ENCODE data around the gene NRXN3. TPM values are rescaled to one million over a fixed set of nuclear protein-coding genes. Genes with fewer than 3 reads are reported as not detected.

The NRXN3 gene
- total and polyA plus RNA-seq, 4 donors, result 0.07 to 1.2 (median 0.23) TPM

DNA sequence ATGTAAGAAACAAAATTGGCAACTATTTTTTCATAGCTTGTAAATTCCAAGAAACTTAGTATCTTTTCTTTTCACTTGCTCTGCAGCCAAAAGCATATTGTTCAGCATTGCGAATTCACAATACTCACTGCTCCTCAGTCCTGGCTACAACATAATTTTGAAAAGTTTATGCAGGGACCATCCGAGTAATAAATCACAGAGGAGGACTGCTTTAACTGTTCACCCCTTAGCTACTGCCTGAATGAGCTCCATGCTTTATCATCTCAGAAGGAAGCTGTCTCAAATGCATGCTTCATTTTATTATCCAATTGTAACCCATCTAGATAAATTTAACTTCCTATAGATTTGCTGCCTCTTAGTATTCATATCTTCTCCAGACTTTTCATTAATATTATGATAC lies 1213.3 kb downstream of the NRXN3 start:
- H3K27ac ChIP-seq (ENCODE audit: low read depth in 1 of 2, low read length in 2 of 2), result no peak overlapping the region
- H3K9me3 ChIP-seq (ENCODE audit: control insufficient read depth in 4 of 4, low read length in 3 of 4), result no peaks in the 10 kb centered on the region
- H3K9ac ChIP-seq (ENCODE audit: low read depth in 1 of 2, low read length in 2 of 2), result no peak overlapping the region
- no peaks in the 10 kb centered on the region for H3K4me1 ChIP-seq (ENCODE audit: control insufficient read depth in 4 of 4, insufficient read depth in 4 of 4, low read length in 3 of 4)
- no peak for TF ChIP-seq YY1 (IDR thresholded peaks at IDR 0.05)
- TF ChIP-seq NR2F2 (IDR thresholded peaks at IDR 0.05), result no peak
- no peak for TF ChIP-seq SP1 (IDR thresholded peaks at IDR 0.05)
- no peak for TF ChIP-seq TAF1 (conservative IDR thresholded peaks at IDR 0.05)
- no peak for TF ChIP-seq JUND (IDR thresholded peaks at IDR 0.05)
- TF ChIP-seq FOXA1 (IDR thresholded peaks at IDR 0.05), result no peak
- TF ChIP-seq, protein P1, sequence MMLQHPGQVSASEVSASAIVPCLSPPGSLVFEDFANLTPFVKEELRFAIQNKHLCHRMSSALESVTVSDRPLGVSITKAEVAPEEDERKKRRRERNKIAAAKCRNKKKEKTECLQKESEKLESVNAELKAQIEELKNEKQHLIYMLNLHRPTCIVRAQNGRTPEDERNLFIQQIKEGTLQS (IDR thresholded peaks at IDR 0.05), result no peak
- TF ChIP-seq RAD21 (IDR thresholded peaks at IDR 0.05), result no peak
- no peak for DNase-seq (ENCODE audit: low spot score)
- WGBS, result 77% methylated on average over 2 of the region's 2 CpGs
- no peaks in the 10 kb centered on the region for H3K36me3 ChIP-seq (ENCODE audit: control insufficient read depth in 4 of 4, insufficient read depth in 3 of 4, low read depth in 1 of 4, low read length in 3 of 4)
- peaks cover 0 to 3% (median 0%) of the 10 kb centered on the region in 4 donors for H3K27me3 ChIP-seq (ENCODE audit: control insufficient read depth in 4 of 4, insufficient read depth in 4 of 4, low read length in 3 of 4)
- no peak overlapping the region for H3K4me3 ChIP-seq (ENCODE audit: low read depth in 1 of 3, low read length in 3 of 3)

DNA sequence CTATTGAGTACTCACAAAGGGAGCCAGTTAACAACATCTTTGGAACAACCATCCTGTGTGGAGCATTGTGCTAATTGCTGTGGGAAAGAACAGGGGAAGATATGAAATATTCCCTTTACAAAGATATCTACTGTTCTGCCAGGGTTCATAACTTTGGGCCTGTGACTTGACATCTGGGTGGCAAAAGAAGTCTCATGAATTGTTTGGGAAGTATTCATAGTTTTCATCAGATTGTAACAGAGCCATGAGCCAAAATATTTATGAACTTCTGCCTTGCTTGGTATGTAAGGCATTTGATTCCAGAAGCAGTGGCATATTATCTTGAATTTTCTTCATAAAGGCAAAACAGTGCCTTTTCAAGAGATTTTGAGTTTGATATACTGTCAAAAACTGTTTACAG lies 1224.9 kb downstream of the NRXN3 start:
- DNase-seq (ENCODE audit: low spot score), result no peak
- Histone ChIP-seq H3K9ac (ENCODE audit: low read depth in 1 of 2, low read length in 2 of 2) (no peak overlapping the region), H3K4me1 (ENCODE audit: control insufficient read depth in 4 of 4, insufficient read depth in 4 of 4, low read length in 3 of 4) (no peaks in the 10 kb centered on the region), H3K36me3 (ENCODE audit: control insufficient read depth in 4 of 4, insufficient read depth in 3 of 4, low read depth in 1 of 4, low read length in 3 of 4) (no peaks in the 10 kb centered on the region), H3K27me3 (ENCODE audit: control insufficient read depth in 4 of 4, insufficient read depth in 4 of 4, low read length in 3 of 4) (no peaks in the 10 kb centered on the region), H3K4me3 (ENCODE audit: low read depth in 1 of 3, low read length in 3 of 3) (no peak overlapping the region), H3K27ac (ENCODE audit: low read depth in 1 of 2, low read length in 2 of 2) (no peak overlapping the region), H3K9me3 (ENCODE audit: control insufficient read depth in 4 of 4, low read length in 3 of 4) (no peaks in the 10 kb centered on the region)
- TF ChIP-seq HNF4G (IDR thresholded peaks at IDR 0.05), result no peak
- TF ChIP-seq, protein P2, sequence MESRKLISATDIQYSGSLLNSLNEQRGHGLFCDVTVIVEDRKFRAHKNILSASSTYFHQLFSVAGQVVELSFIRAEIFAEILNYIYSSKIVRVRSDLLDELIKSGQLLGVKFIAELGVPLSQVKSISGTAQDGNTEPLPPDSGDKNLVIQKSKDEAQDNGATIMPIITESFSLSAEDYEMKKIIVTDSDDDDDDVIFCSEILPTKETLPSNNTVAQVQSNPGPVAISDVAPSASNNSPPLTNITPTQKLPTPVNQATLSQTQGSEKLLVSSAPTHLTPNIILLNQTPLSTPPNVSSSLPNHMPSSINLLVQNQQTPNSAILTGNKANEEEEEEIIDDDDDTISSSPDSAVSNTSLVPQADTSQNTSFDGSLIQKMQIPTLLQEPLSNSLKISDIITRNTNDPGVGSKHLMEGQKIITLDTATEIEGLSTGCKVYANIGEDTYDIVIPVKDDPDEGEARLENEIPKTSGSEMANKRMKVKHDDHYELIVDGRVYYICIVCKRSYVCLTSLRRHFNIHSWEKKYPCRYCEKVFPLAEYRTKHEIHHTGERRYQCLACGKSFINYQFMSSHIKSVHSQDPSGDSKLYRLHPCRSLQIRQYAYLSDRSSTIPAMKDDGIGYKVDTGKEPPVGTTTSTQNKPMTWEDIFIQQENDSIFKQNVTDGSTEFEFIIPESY (IDR thresholded peaks at IDR 0.05), result no peak
- TF ChIP-seq, protein P3, sequence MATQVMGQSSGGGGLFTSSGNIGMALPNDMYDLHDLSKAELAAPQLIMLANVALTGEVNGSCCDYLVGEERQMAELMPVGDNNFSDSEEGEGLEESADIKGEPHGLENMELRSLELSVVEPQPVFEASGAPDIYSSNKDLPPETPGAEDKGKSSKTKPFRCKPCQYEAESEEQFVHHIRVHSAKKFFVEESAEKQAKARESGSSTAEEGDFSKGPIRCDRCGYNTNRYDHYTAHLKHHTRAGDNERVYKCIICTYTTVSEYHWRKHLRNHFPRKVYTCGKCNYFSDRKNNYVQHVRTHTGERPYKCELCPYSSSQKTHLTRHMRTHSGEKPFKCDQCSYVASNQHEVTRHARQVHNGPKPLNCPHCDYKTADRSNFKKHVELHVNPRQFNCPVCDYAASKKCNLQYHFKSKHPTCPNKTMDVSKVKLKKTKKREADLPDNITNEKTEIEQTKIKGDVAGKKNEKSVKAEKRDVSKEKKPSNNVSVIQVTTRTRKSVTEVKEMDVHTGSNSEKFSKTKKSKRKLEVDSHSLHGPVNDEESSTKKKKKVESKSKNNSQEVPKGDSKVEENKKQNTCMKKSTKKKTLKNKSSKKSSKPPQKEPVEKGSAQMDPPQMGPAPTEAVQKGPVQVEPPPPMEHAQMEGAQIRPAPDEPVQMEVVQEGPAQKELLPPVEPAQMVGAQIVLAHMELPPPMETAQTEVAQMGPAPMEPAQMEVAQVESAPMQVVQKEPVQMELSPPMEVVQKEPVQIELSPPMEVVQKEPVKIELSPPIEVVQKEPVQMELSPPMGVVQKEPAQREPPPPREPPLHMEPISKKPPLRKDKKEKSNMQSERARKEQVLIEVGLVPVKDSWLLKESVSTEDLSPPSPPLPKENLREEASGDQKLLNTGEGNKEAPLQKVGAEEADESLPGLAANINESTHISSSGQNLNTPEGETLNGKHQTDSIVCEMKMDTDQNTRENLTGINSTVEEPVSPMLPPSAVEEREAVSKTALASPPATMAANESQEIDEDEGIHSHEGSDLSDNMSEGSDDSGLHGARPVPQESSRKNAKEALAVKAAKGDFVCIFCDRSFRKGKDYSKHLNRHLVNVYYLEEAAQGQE (IDR thresholded peaks at IDR 0.05), result no peak
- TF ChIP-seq JUND (IDR thresholded peaks at IDR 0.05), result no peak
- TF ChIP-seq EGR1 (IDR thresholded peaks at IDR 0.05; ENCODE audit: low read depth in 2 of 2), result no peak
- TF ChIP-seq FOXA2 (IDR thresholded peaks at IDR 0.05), result no peak
- no peak for TF ChIP-seq SP1 (IDR thresholded peaks at IDR 0.05)
- TF ChIP-seq RXRA (IDR thresholded peaks at IDR 0.05), result no peak
- TF ChIP-seq TAF1 (conservative IDR thresholded peaks at IDR 0.05), result no peak
- no peak for TF ChIP-seq FOXA1 (IDR thresholded peaks at IDR 0.05)
- no peak for TF ChIP-seq GABPA (IDR thresholded peaks at IDR 0.05 in 1 of 2, conservative IDR thresholded peaks at IDR 0.05 in 1 of 2)
- TF ChIP-seq, protein P4, sequence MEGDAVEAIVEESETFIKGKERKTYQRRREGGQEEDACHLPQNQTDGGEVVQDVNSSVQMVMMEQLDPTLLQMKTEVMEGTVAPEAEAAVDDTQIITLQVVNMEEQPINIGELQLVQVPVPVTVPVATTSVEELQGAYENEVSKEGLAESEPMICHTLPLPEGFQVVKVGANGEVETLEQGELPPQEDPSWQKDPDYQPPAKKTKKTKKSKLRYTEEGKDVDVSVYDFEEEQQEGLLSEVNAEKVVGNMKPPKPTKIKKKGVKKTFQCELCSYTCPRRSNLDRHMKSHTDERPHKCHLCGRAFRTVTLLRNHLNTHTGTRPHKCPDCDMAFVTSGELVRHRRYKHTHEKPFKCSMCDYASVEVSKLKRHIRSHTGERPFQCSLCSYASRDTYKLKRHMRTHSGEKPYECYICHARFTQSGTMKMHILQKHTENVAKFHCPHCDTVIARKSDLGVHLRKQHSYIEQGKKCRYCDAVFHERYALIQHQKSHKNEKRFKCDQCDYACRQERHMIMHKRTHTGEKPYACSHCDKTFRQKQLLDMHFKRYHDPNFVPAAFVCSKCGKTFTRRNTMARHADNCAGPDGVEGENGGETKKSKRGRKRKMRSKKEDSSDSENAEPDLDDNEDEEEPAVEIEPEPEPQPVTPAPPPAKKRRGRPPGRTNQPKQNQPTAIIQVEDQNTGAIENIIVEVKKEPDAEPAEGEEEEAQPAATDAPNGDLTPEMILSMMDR (IDR thresholded peaks at IDR 0.05; ENCODE audit: low read depth, low read length, missing input control), result no peak
- no peak for TF ChIP-seq MAX (IDR thresholded peaks at IDR 0.05)
- no peak for TF ChIP-seq YY1 (IDR thresholded peaks at IDR 0.05)
- no peak for TF ChIP-seq NR2F2 (IDR thresholded peaks at IDR 0.05)
